HepG2 (cell line): ENCODE measurements around the gene VEPH1. TPM values are rescaled to one million over a fixed set of nuclear protein-coding genes. Genes with fewer than 3 reads are reported as not detected.

Experiments used
- ATAC-seq: fragments of 200-7000 bp; cut with Tn5 transposase; 3 replicates; pipeline ENCODE4 v1.9.1; 2020; ENCODE audit warnings: mild to moderate bottlenecking, moderate library complexity
- BruUV-seq: library from RNA; stranded (reverse); fragments of 400-500 nt; replicated peaks from 2 replicates; lab custom pipeline; 2021; lab: Mats Ljungman, UMichigan
- CTCF ChIA-PET: fragments of 300-600 bp; formaldehyde crosslinking; extraction: SDS; loops from one replicate; lab custom pipeline; 2021; ENCODE audit warnings: low total read pairs, inconsistent platforms, low intra/inter-chr PET ratio; lab: Yijun Ruan, JAX
- POLR2A ChIA-PET: fragments of 350-600 bp; sonication (Branson Sonifier 250); formaldehyde crosslinking; loops from one replicate; lab custom pipeline; 2020; ENCODE audit warnings: antibody characterized with exemption, inconsistent platforms; lab: Yijun Ruan, JAX
- DNase-seq: peaks from one replicate; pipeline ENCODE4 v3.0.0-alpha.2; 2015; ENCODE audit warnings: low spot score
- FAIRE-seq: peaks from 3 replicates; lab custom pipeline; 2011; peaks lifted over from hg19 to GRCh38; lab: Jason Lieb, UNC
- H2AFZ ChIP-seq: one replicate; pipeline ENCODE4 v1.6.1; 2011; ENCODE audit warnings: low read length, inconsistent platforms
- H3K27ac ChIP-seq: fragments of 300-600 bp; 3 replicates; pipeline ENCODE4 v1.8.0; 2011; ENCODE audit warnings: mixed run types, mild to moderate bottlenecking, mixed read lengths, low read length, inconsistent platforms; ENCODE audit not compliant: insufficient read depth; ENCODE audit errors: extremely low read length
- H3K27me3 ChIP-seq, 2 experiments: fragments of 200-600 bp in 1 of 2; 2 replicates in 1 of 2; 3 replicates in 1 of 2; pipeline versions ENCODE4 v1.6.0 to v1.8.0; 2011; ENCODE audit warnings: low read length in 2 of 2, mild to moderate bottlenecking in 2 of 2, moderate library complexity in 2 of 2, inconsistent platforms in 1 of 2; ENCODE audit not compliant: insufficient read depth in 2 of 2, control insufficient read depth in 1 of 2
- H3K36me3 ChIP-seq, 2 experiments: fragments of 200-600 bp in 1 of 2; replicated peaks in 1 of 2; 2 replicates in 1 of 2; 3 replicates in 1 of 2; pipeline versions ENCODE4 v1.5.1 to v1.8.0; 2011; ENCODE audit warnings: low read length in 2 of 2, inconsistent platforms in 1 of 2; ENCODE audit not compliant: insufficient read depth in 2 of 2, control insufficient read depth in 1 of 2
- H3K4me1 ChIP-seq: 2 replicates; pipeline ENCODE4 v1.5.1; 2012; ENCODE audit warnings: low read length, inconsistent platforms; ENCODE audit not compliant: insufficient read depth
- H3K4me2 ChIP-seq: 2 replicates; pipeline ENCODE4 v1.6.0; 2011; ENCODE audit warnings: low read depth, low read length, inconsistent platforms
- H3K4me3 ChIP-seq, 3 experiments: fragments of 200-600 bp in 1 of 3; sonication (generic), shearing (Covaris generic) in 1 of 3; replicated peaks in 1 of 3; 2 replicates each; pipeline ENCODE4 v1.5.1; 2011 to 2016; ENCODE audit warnings: low read length in 3 of 3, inconsistent platforms in 2 of 3, low read depth in 2 of 3, mild to moderate bottlenecking in 2 of 3, control low read depth in 1 of 3, mixed read lengths in 1 of 3; ENCODE audit not compliant: insufficient read depth in 1 of 3
- H3K79me2 ChIP-seq: one replicate; pipeline ENCODE4 v1.6.1; 2011; ENCODE audit warnings: low read length, inconsistent platforms; ENCODE audit not compliant: insufficient read depth
- H3K9ac ChIP-seq: 2 replicates; pipeline ENCODE4 v1.6.0; 2011; ENCODE audit warnings: mild to moderate bottlenecking, low read depth, low read length, inconsistent platforms; ENCODE audit not compliant: insufficient read depth
- H3K9me3 ChIP-seq: 2 replicates; pipeline ENCODE4 v1.5.1; 2012; ENCODE audit warnings: mild to moderate bottlenecking, low read length
- H4K20me1 ChIP-seq: 2 replicates; pipeline ENCODE4 v1.6.0; 2011; ENCODE audit warnings: inconsistent platforms, mild to moderate bottlenecking, low read length, moderate library complexity; ENCODE audit not compliant: insufficient read depth
- BRD4 ChIP-seq: sonication (generic); formaldehyde crosslinking; IDR thresholded peaks from 2 replicates; pipeline ENCODE4 v1.4.0; 2020; ENCODE audit warnings: missing genetic modification reagents
- DBP ChIP-seq: sonication (generic); formaldehyde crosslinking; IDR thresholded peaks from 2 replicates; pipeline ENCODE4 v1.4.0; 2020; ENCODE audit warnings: missing genetic modification reagents; ENCODE audit errors: not compliant biosample characterization
- HOMEZ ChIP-seq: IDR thresholded peaks from 2 replicates; pipeline ENCODE4 v1.6.1; 2016; ENCODE audit warnings: low read depth
- KLF11 ChIP-seq: IDR thresholded peaks from 2 replicates; pipeline ENCODE4 v1.6.1; 2016; ENCODE audit warnings: missing compliant biosample characterization
- KLF12 ChIP-seq: sonication (generic); formaldehyde crosslinking; IDR thresholded peaks from 2 replicates; pipeline ENCODE4 v1.4.0; 2020; ENCODE audit warnings: missing genetic modification reagents, borderline replicate concordance
- NCOA1 ChIP-seq: sonication (generic); formaldehyde crosslinking; IDR thresholded peaks from 2 replicates; pipeline ENCODE4 v1.9.0; 2021; ENCODE audit warnings: missing genetic modification reagents
- NCOA5 ChIP-seq: sonication (generic); formaldehyde crosslinking; IDR thresholded peaks from 2 replicates; pipeline ENCODE4 v1.4.0; 2020; ENCODE audit warnings: missing genetic modification reagents
- NFYC ChIP-seq: IDR thresholded peaks from 2 replicates; pipeline ENCODE4 v1.6.1; 2016; ENCODE audit warnings: missing genetic modification reagents, missing compliant biosample characterization
- NR1H2 ChIP-seq: sonication (generic); formaldehyde crosslinking; IDR thresholded peaks from 2 replicates; pipeline ENCODE4 v1.8.1; 2022; ENCODE audit warnings: low read depth, missing genetic modification reagents, borderline replicate concordance
- PHB2 ChIP-seq: fragments of 450-650 bp; IDR thresholded peaks from 2 replicates; pipeline ENCODE4 v1.6.1; 2018; ENCODE audit not compliant: partially characterized antibody
- RAD21 ChIP-seq: fragments of 450-650 bp; formaldehyde crosslinking; IDR thresholded peaks from 2 replicates; pipeline ENCODE4 v1.5.0; 2020; ENCODE audit warnings: mild to moderate bottlenecking
- SCMH1 ChIP-seq: sonication (generic); formaldehyde crosslinking; IDR thresholded peaks from 2 replicates; pipeline ENCODE4 v1.9.0; 2021; ENCODE audit warnings: missing genetic modification reagents, mild to moderate bottlenecking, borderline replicate concordance
- SP140L ChIP-seq: sonication (generic); formaldehyde crosslinking; IDR thresholded peaks from 2 replicates; pipeline ENCODE4 v1.4.0; 2020; ENCODE audit warnings: missing genetic modification reagents, borderline replicate concordance
- STAT5B ChIP-seq: sonication (generic); formaldehyde crosslinking; IDR thresholded peaks from 2 replicates; pipeline ENCODE4 v1.4.0; 2020; ENCODE audit warnings: missing genetic modification reagents
- XBP1 ChIP-seq: sonication (generic); formaldehyde crosslinking; IDR thresholded peaks from 2 replicates; pipeline ENCODE4 v1.5.0; 2020; ENCODE audit warnings: missing genetic modification reagents
- XRCC5 ChIP-seq: fragments of 200-400 bp; formaldehyde crosslinking; optimal IDR thresholded peaks from 2 replicates; pipeline ENCODE3; 2017; ENCODE audit warnings: mild to moderate bottlenecking, low read length
- ZBTB37 ChIP-seq: sonication (generic); formaldehyde crosslinking; IDR thresholded peaks from 2 replicates; pipeline ENCODE4 v1.4.0; 2020; ENCODE audit warnings: mild to moderate bottlenecking, missing genetic modification reagents
- ZFP62 ChIP-seq: sonication (generic); formaldehyde crosslinking; IDR thresholded peaks from 2 replicates; pipeline ENCODE4 v1.4.0; 2020; ENCODE audit warnings: missing genetic modification reagents
- ZNF136 ChIP-seq: sonication (generic); formaldehyde crosslinking; IDR thresholded peaks from 2 replicates; pipeline ENCODE4 v1.8.1; 2022; ENCODE audit warnings: low read depth, mild to moderate bottlenecking, moderate library complexity, missing genetic modification reagents
- ZNF331 ChIP-seq: sonication (generic); formaldehyde crosslinking; IDR thresholded peaks from 2 replicates; pipeline ENCODE4 v1.4.0; 2020; ENCODE audit warnings: missing genetic modification reagents
- ZNF543 ChIP-seq: sonication (generic); formaldehyde crosslinking; IDR thresholded peaks from 2 replicates; pipeline ENCODE4 v1.4.0; 2020; ENCODE audit warnings: mild to moderate bottlenecking, missing genetic modification reagents
- ZNF629 ChIP-seq: sonication (generic); formaldehyde crosslinking; conservative IDR thresholded peaks from 2 replicates; pipeline ENCODE4 v1.5.0; 2020; ENCODE audit warnings: missing genetic modification reagents
- WGBS: methylation state at CpG from one replicate; pipeline ENCODE4 v1.1.6; 2017; ENCODE audit warnings: low lambda C conversion rate; 5-methylcytosine and 5-hydroxymethylcytosine counted together
- in situ Hi-C: cut with HindIII; loops from 2 replicates; pipeline ENCODE4 v1.10.0; 2017; ENCODE audit warnings: low pct_unique_long_range_greater_than_20kb; ENCODE audit not compliant: extremely low pct_ligation_motif_present
- intact Hi-C: fragments of 100-400 bp; cut with micrococcal nuclease; formaldehyde crosslinking; loops from one replicate; pipeline ENCODE4 v1.10.0; 2022; ENCODE audit not compliant: unreplicated experiment
- polyA plus RNA-seq, 8 experiments: library from polyadenylated mRNA; depleted of rRNA in 3 of 8; stranded (reverse) in 7 of 8; unstranded in 1 of 8; fragments of >200 nt; fragmentation: Illumina TruSeq in 4 of 8; extraction: Trizol in 4 of 8; gene quantifications; 2 replicates each; pipeline versions ENCODE4 v1.2.1 to v1.2.3, GENCODE V29; 2011 to 2016; ENCODE audit warnings: low read depth in 4 of 8, missing spikeins in 1 of 8, mixed read lengths in 1 of 8; ENCODE audit not compliant: insufficient read depth in 1 of 8
- total RNA-seq, 5 experiments: library from RNA; depleted of rRNA; stranded (reverse); fragments of >200 nt; fragmentation: Illumina TruSeq; extraction: Trizol; gene quantifications; 2 replicates each; pipeline ENCODE4 v1.2.3, GENCODE V29; 2016; ENCODE audit warnings: low read depth in 1 of 5

Gene VEPH1
- total and polyA plus RNA-seq, 2 of the 13 experiments (the other 11 are each of a cell fraction or from before 2014, with no cell fraction given), result not detected

GRCh38 chr3:157423337-157423736 lies 79.9 kb downstream of the VEPH1 start (continued):
- no peak for TF ChIP-seq XBP1 (CRISPR knock-in tag)
- TF ChIP-seq RAD21 (CRISPR knock-in tag), result no peak
- no peak for TF ChIP-seq DBP (CRISPR knock-in tag)
- no peak for TF ChIP-seq KLF11 (CRISPR knock-in tag)
- no peak for TF ChIP-seq ZNF629

GRCh38 chr3:157420606-157421130 lies 82.5 kb downstream of the VEPH1 start:
- no TSS peak for BruUV-seq
- no peak overlapping the region for H3K27ac ChIP-seq
- no peaks in the 10 kb centered on the region for H3K27me3 ChIP-seq
- FAIRE-seq, result no peak
- H3K36me3 ChIP-seq, result no peaks in the 10 kb centered on the region
- H3K79me2 ChIP-seq, result no peaks in the 10 kb centered on the region
- no peak overlapping the region for H3K9ac ChIP-seq
- H4K20me1 ChIP-seq, result no peaks in the 10 kb centered on the region
- POLR2A ChIA-PET, result no interaction called here
- H3K4me3 ChIP-seq, result no peak overlapping the region
- CTCF ChIA-PET, result no interaction called here
- no peak overlapping the region for H2AFZ ChIP-seq
- H3K4me1 ChIP-seq, result no peaks in the 10 kb centered on the region
- intact Hi-C loops, result no loop called here
- no peak for ATAC-seq
- no peak overlapping the region for H3K4me2 ChIP-seq
- no peaks in the 10 kb centered on the region for H3K9me3 ChIP-seq
- DNase-seq, result no peak
- WGBS, result 10% methylated on average over 3 of the region's 3 CpGs
- TF ChIP-seq STAT5B (no peak), KLF12 (CRISPR knock-in tag) (no peak), BRD4 (CRISPR knock-in tag) (no peak), NCOA1 (CRISPR knock-in tag) (no peak), NFYC (CRISPR knock-in tag) (no peak), PHB2 (no peak), ZBTB37 (CRISPR knock-in tag) (no peak), ZNF331 (CRISPR knock-in tag) (no peak), HOMEZ (CRISPR knock-in tag) (no peak), SCMH1 (CRISPR knock-in tag) (no peak), ZFP62 (no peak), XRCC5 (no peak), ZNF543 (CRISPR knock-in tag) (no peak), NR1H2 (CRISPR knock-in tag) (no peak), SP140L (CRISPR knock-in tag) (no peak), ZNF136 (CRISPR knock-in tag) (no peak), NCOA5 (CRISPR knock-in tag) (no peak)
- TF ChIP-seq, all 625 proteins: peak for 0
- in situ Hi-C loops, result no loop called here
